ENCODE data around the gene SMC4. TPM values are rescaled to one million over a fixed set of nuclear protein-coding genes. Genes with fewer than 3 reads are reported as not detected.

Gene SMC4
- total RNA-seq, 1 experiment from 2014 or later: 183 TPM

DNA sequence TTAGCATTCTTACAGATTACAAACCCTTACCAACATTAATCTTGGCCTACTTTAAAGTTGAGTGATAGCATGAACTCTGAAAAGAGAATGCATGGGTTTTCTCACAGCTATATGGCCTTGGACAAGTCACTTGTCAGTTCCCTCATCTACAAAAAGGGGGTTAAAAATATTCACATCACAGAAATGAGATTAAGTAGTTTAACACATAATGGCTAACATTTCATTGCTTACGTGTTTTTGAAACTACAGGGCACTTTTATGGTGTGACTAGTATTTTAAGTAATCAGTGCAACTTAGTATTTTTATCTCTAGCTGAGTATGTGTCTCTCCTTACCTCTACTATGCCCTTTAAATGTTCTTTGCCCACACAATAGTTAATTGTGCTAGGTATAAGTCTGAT is 36.3 kb downstream of the SMC4 start:
- no peak for TF ChIP-seq EZH2 (IDR thresholded peaks at IDR 0.05; ENCODE audit: low read length, unreplicated experiment)
- no peak for DNase-seq
- H3K27me3 ChIP-seq (ENCODE audit: low read length): no peaks in the 10 kb centered on the region
- H3K27ac ChIP-seq (ENCODE audit: low read length): no peak overlapping the region
- H3K79me2 ChIP-seq (ENCODE audit: low read length): peaks cover 60% of the 10 kb centered on the region
- peaks cover 19% of the 10 kb centered on the region for H4K20me1 ChIP-seq (ENCODE audit: low read length)
- CTCF ChIA-PET: no interaction called here
- POLR2A ChIA-PET (ENCODE audit: unreplicated experiment): no interaction called here
- no peak overlapping the region for H3K4me2 ChIP-seq (ENCODE audit: low read length)
- intact Hi-C loops (cut with micrococcal nuclease): loop anchor here (10.0 kb wide), 1 partner anchor 49 kb away; no protein-coding TSS in a partner anchor
- no peak overlapping the region for H2AFZ ChIP-seq (ENCODE audit: low read length)
- H3K4me1 ChIP-seq (ENCODE audit: insufficient read depth, low read length): no peaks in the 10 kb centered on the region
- BruUV-seq (replicated peaks): no TSS peak
- H3K9me2 ChIP-seq (replicated peaks; ENCODE audit: low read length): no peaks in the 10 kb centered on the region
- no peak overlapping the region for H3K9ac ChIP-seq (ENCODE audit: low read length)
- H3F3A ChIP-seq (ENCODE audit: low read length, unreplicated experiment): peaks cover 8% of the 10 kb centered on the region
- H3K36me3 ChIP-seq (ENCODE audit: low read depth, low read length): peaks cover 69% of the 10 kb centered on the region
- ATAC-seq: 0 out of 2 replicates have a peak, but pooled peaks have one; percentile 8
- no peaks in the 10 kb centered on the region for H3K9me3 ChIP-seq (ENCODE audit: low read length)
- H3K4me3 ChIP-seq (ENCODE audit: low read length): no peak overlapping the region

DNA sequence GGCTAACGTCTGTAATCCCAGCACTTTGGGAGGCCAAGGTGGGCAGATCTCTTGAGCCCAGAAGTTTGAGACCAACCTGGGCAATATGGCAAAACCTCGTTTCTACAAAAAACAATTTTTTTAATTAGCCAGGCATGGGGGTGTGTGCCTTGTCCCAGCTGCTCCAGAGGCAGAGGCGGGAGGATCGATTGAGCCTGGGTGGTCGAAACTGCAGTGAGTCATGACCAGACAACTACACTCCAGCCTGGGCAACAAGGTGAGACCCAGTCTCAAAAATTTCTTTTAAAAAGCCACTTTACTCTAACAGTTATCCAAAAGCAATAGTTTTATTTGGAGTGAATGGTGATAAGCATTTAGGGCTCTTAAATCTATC is 37.6 kb downstream of the SMC4 start:
- Histone ChIP-seq H3K27ac (ENCODE audit: low read length) (no peak overlapping the region), H2AFZ (ENCODE audit: low read length) (no peak overlapping the region), H4K20me1 (ENCODE audit: low read length) (peaks cover 16% of the 10 kb centered on the region), H3K27me3 (ENCODE audit: low read length) (no peaks in the 10 kb centered on the region), H3K9me3 (ENCODE audit: low read length) (no peaks in the 10 kb centered on the region), H3K4me3 (ENCODE audit: low read length) (no peak overlapping the region), H3K4me2 (ENCODE audit: low read length) (no peak overlapping the region), H3F3A (ENCODE audit: low read length, unreplicated experiment) (peaks cover 4% of the 10 kb centered on the region), H3K4me1 (ENCODE audit: insufficient read depth, low read length) (no peaks in the 10 kb centered on the region), H3K79me2 (ENCODE audit: low read length) (peaks cover 71% of the 10 kb centered on the region), H3K9ac (ENCODE audit: low read length) (no peak overlapping the region), H3K9me2 (replicated peaks; ENCODE audit: low read length) (no peaks in the 10 kb centered on the region), H3K36me3 (ENCODE audit: low read depth, low read length) (peaks cover 56% of the 10 kb centered on the region)
- TF ChIP-seq, protein P1, sequence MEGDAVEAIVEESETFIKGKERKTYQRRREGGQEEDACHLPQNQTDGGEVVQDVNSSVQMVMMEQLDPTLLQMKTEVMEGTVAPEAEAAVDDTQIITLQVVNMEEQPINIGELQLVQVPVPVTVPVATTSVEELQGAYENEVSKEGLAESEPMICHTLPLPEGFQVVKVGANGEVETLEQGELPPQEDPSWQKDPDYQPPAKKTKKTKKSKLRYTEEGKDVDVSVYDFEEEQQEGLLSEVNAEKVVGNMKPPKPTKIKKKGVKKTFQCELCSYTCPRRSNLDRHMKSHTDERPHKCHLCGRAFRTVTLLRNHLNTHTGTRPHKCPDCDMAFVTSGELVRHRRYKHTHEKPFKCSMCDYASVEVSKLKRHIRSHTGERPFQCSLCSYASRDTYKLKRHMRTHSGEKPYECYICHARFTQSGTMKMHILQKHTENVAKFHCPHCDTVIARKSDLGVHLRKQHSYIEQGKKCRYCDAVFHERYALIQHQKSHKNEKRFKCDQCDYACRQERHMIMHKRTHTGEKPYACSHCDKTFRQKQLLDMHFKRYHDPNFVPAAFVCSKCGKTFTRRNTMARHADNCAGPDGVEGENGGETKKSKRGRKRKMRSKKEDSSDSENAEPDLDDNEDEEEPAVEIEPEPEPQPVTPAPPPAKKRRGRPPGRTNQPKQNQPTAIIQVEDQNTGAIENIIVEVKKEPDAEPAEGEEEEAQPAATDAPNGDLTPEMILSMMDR (conservative IDR thresholded peaks at IDR 0.05; ENCODE audit: low read depth, low read length): no peak
- TF ChIP-seq EZH2 (IDR thresholded peaks at IDR 0.05; ENCODE audit: low read length, unreplicated experiment) (no peak), EZH2phosphoT487 (IDR thresholded peaks at IDR 0.05; ENCODE audit: borderline replicate concordance, low read length) (no peak)
- ChIA-PET POLR2A (ENCODE audit: unreplicated experiment) (interaction anchor here (0.6 kb wide), 1 partner anchor 379 kb away, joined by 10 read pairs; no protein-coding TSS in a partner anchor), CTCF (no interaction called here)
- ATAC-seq (no peak), DNase-seq (no peak)
- TSS peak; percentile 20 for BruUV-seq (replicated peaks)
- intact Hi-C loops (cut with micrococcal nuclease): loop anchor here (10.0 kb wide), 1 partner anchor 48 kb away; no protein-coding TSS in a partner anchor

DNA sequence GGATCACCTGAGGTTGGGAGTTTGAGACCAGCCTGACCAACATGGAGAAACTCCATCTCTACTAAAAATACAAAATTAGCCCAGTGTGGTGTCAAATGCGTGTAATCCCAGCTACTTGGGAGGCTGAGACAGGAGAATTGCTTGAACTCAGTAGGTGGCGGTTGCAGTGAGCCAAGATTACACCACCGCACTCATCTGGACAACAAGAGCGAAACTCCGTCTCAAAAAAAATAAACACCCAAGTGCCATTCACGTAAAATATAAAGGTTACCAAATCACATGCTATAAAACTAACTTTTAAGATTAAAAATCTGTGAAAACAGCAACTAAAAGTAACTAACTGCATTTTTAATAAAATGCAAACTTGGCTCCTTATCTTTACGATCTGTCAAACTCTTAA is 41.2 kb downstream of the SMC4 start:
- Histone ChIP-seq H3K4me3 (ENCODE audit: low read length) (no peak overlapping the region), H3K4me2 (ENCODE audit: low read length) (no peak overlapping the region), H3F3A (ENCODE audit: low read length, unreplicated experiment) (peaks cover 4% of the 10 kb centered on the region), H3K27me3 (ENCODE audit: low read length) (no peaks in the 10 kb centered on the region), H4K20me1 (ENCODE audit: low read length) (peaks cover 6% of the 10 kb centered on the region), H3K79me2 (ENCODE audit: low read length) (peaks cover 75% of the 10 kb centered on the region), H2AFZ (ENCODE audit: low read length) (no peak overlapping the region), H3K9me3 (ENCODE audit: low read length) (no peaks in the 10 kb centered on the region), H3K9ac (ENCODE audit: low read length) (no peak overlapping the region), H3K36me3 (ENCODE audit: low read depth, low read length) (peaks cover 31% of the 10 kb centered on the region), H3K27ac (ENCODE audit: low read length) (no peak overlapping the region), H3K4me1 (ENCODE audit: insufficient read depth, low read length) (peaks cover 8% of the 10 kb centered on the region; the same call in 1 of the 2 replicates), H3K9me2 (replicated peaks; ENCODE audit: low read length) (no peaks in the 10 kb centered on the region)
- ATAC-seq (no peak), DNase-seq (no peak)
- CTCF ChIA-PET: no interaction called here
- POLR2A ChIA-PET (ENCODE audit: unreplicated experiment): no interaction called here
- TF ChIP-seq EZH2phosphoT487 (IDR thresholded peaks at IDR 0.05; ENCODE audit: borderline replicate concordance, low read length): no peak
- intact Hi-C loops (cut with micrococcal nuclease): no loop called here
- BruUV-seq (replicated peaks): no TSS peak

DNA sequence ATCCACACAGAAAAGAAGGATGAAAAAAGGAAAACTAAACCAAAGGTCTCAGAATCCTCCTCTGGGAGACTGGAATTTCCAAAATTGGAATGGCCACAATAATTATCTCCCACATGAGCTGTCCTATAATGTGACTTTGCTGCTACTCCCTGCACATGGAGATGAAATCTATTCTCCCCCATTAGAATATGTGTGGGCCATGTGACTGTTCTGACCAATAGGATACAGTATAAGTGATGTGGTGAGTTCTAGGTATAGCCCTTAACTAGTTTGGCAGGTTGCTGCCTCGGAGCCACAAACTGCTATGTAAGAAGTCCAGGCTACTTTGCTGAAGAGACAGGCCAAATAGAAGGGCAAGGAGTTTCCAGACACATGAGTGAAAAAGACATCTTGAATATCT is 45.0 kb downstream of the SMC4 start:
- TF ChIP-seq EZH2 (IDR thresholded peaks at IDR 0.05; ENCODE audit: low read length, unreplicated experiment) (no peak), EZH2phosphoT487 (IDR thresholded peaks at IDR 0.05; ENCODE audit: borderline replicate concordance, low read length) (no peak)
- TF ChIP-seq, protein P1 (conservative IDR thresholded peaks at IDR 0.05; ENCODE audit: low read depth, low read length): no peak
- Histone ChIP-seq H3K4me3 (ENCODE audit: low read length) (no peak overlapping the region), H4K20me1 (ENCODE audit: low read length) (peaks cover 9% of the 10 kb centered on the region; the same call in 1 of the 2 replicates), H3K27ac (ENCODE audit: low read length) (no peak overlapping the region), H3K36me3 (ENCODE audit: low read depth, low read length) (peaks cover 11% of the 10 kb centered on the region), H3K27me3 (ENCODE audit: low read length) (no peaks in the 10 kb centered on the region), H3K9me3 (ENCODE audit: low read length) (no peaks in the 10 kb centered on the region), H3K9ac (ENCODE audit: low read length) (no peak overlapping the region), H3K79me2 (ENCODE audit: low read length) (peaks cover 96% of the 10 kb centered on the region), H3K4me1 (ENCODE audit: insufficient read depth, low read length) (peaks cover 30% of the 10 kb centered on the region), H2AFZ (ENCODE audit: low read length) (no peak overlapping the region), H3K9me2 (replicated peaks; ENCODE audit: low read length) (no peaks in the 10 kb centered on the region), H3K4me2 (ENCODE audit: low read length) (0 out of 2 replicates have a peak overlapping the region, but pooled peaks have one; percentile 6), H3F3A (ENCODE audit: low read length, unreplicated experiment) (no peaks in the 10 kb centered on the region)
- POLR2A ChIA-PET (ENCODE audit: unreplicated experiment): no interaction called here
- peak; percentile 59 for DNase-seq
- BruUV-seq (replicated peaks): no TSS peak
- ATAC-seq: no peak
- CTCF ChIA-PET: no interaction called here
- intact Hi-C loops (cut with micrococcal nuclease): no loop called here
